SK-MEL-5 (cell line): Measurements from ENCODE around the gene FN1. TPM values are rescaled to one million over a fixed set of nuclear protein-coding genes. Genes with fewer than 3 reads are reported as not detected.
"Not testable (repeated sequence)": the region's sequence is repeated elsewhere in the genome, so short reads cannot be mapped to it uniquely, and the experiment has no call there.

Source experiments
- DNase-seq: peaks from one replicate; pipeline ENCODE4 v3.0.0-alpha.2; 2016; ENCODE audit warnings: low read depth, low spot score
- in situ Hi-C: cut with HindIII; loops from 2 replicates; pipeline ENCODE4 v1.10.0; 2016; ENCODE audit warnings: low sequenced_read_pairs, high pct_unique_total_duplicates, low pct_unique_long_range_greater_than_20kb
- total RNA-seq: library from RNA; depleted of rRNA; stranded (reverse); fragments of >200 nt; shearing (Covaris generic); gene quantifications from 2 replicates; pipeline ENCODE4 v1.2.3, GENCODE V29; 2014

Gene FN1
- total RNA-seq, 1 experiment from 2014 or later: 424 TPM

- no peak for DNase-seq
- in situ Hi-C loops: no loop called here
Observed at GRCh38 chr2:215415820-215416577, 19.9 kb downstream of the FN1 start.

GRCh38 chr2:215415218-215415617 lies 20.6 kb downstream of the FN1 start:
- DNase-seq: no peak
- in situ Hi-C loops: no loop called here

- no peak for DNase-seq
- in situ Hi-C loops: no loop called here
Observed at GRCh38 chr2:215414674-215415073, 21.2 kb downstream of the FN1 start.

DNA sequence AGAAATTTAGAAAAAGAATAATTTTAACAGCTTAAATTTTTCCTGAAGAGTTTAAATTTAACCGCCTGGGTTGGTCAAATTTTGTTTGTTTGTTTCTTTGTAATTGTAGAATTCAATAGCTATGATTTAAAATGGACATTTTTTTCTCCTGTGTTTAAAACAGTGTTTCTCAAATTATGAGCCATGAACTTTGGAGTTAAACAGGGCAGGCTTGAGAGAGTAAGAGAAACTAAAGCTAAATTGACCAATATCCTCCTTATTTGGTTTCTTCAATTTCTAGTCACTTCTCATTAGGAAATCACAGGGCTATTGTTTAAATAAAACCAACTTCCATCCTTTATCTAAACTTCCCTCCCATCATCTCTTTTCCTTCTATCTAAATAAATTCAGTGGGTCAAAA lies 21.9 kb downstream of the FN1 start:
- in situ Hi-C loops: no loop called here
- DNase-seq: no peak

DNA sequence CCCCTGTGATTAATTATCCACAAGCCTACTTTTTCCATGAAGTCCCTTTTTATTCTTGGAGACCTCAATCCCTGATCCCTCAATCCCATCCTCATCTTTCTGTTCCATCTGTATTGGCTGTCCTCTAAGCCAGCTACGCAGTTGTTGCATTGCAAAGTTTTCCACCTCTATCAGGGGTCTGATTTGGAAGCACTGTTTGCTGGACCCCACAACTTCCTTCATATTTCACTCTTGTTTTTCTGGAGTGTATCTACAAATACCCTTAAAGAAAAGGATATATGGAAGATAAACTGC lies 22.4 kb downstream of the FN1 start:
- in situ Hi-C loops: no loop called here
- no peak for DNase-seq

GRCh38 chr2:215411941-215412743 lies 23.7 kb downstream of the FN1 start:
- in situ Hi-C loops: no loop called here
- no peak for DNase-seq

DNA sequence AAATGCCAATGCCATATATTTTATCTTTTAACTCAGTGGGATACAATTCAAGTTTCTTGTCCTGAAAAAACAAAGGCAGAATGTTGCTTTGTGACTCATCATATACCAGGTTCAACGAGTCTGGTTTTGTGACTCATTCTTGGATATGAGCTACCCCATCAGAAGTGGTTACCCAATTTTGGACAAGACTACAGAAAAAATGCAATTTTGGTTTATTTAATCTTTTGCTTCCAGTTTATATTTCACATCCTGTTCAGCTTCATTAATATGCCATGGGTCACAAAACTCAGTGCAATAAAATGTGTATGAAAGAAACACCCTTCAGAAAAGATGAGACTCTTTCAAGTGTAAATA lies 25.0 kb downstream of the FN1 start:
- in situ Hi-C loops: no loop called here
- DNase-seq: no peak

DNA sequence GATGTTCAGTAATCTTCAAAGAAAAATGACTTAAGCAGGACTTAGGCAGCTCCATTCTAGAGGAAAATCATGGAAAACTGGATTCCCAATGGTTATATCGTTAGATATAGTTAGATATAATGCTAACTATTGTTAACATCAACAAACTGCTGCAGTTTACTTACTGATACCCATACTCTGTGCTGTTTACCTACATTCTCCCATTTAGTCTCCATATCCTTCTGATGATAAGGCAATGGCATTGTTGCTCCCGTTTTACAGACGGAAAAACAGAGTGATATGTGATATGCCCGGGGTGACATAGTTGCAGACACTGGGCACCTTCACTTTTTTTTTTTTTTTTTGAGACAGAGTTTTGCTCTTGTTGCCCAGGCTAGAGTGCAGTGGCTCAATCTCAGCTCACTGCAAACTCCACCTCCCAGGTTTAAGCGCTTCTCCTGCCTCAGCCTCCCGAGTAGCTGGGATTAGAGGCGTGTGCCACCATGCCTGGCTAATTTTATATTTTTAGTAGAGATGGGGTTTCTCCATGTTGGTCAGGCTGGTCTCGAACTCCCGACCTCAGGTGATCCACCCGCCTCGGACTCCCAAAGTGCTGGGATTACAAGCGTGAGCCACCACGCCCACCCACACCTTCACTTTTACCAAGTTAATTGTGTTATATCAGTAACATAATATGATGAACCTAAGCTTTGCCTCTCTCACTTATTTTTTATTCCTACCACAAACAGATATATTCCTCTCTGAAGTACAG lies 25.5 kb downstream of the FN1 start:
- in situ Hi-C loops: not testable (repeated sequence)

GRCh38 chr2:215409331-215410127 lies 26.3 kb downstream of the FN1 start:
- in situ Hi-C loops: no loop called here
- DNase-seq: no peak

More for the DNA sequence above, 25.5 kb downstream of the FN1 start:
- DNase-seq: not testable (repeated sequence)

DNA sequence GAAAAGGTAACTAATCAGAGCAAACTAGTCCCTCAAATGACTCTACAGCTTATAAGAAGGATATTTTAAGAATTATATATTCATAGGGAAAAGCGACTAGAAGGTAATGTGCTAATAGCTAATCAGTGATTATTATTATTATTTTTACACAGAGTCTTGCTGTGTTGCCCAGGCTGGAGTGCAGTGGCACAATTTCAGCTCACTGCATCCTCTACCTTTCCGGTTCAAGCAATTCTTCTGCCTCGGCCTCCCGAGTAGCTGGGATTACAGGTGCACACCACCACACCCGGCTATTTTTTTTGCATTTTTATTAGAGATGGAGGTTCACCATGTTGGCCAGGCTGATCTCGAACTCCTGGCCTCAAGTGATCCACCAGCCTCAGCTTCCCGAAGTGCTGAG lies 27.4 kb downstream of the FN1 start:
- in situ Hi-C loops, DNase-seq: not testable (repeated sequence)

GRCh38 chr2:215407590-215408264 lies 28.1 kb downstream of the FN1 start:
- in situ Hi-C loops: no loop called here
- no peak for DNase-seq

DNA sequence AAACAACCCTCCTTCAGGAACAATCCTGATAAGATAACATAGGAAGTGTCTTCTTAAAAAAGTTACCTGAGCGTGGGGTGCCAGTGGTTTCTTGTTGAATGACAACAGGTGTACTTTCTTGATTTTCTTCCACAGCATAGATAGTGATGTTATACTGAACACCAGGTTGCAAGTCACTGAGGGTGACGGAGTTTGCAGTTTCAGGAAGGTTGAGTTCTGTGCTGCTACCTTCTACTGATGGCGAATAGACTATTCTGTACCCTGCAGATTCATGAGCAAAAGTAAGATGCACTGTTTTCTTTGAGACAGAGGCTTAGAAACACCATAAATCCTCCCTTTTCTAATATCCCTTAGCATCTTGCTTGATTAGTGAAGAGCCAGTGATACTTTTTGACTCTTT lies 28.8 kb downstream of the FN1 start:
- in situ Hi-C loops: no loop called here

GRCh38 chr2:215405722-215406581 lies 29.9 kb downstream of the FN1 start:
- no peak for DNase-seq
- in situ Hi-C loops: no loop called here

More for the DNA sequence above, 28.8 kb downstream of the FN1 start:
- DNase-seq: no peak

DNA sequence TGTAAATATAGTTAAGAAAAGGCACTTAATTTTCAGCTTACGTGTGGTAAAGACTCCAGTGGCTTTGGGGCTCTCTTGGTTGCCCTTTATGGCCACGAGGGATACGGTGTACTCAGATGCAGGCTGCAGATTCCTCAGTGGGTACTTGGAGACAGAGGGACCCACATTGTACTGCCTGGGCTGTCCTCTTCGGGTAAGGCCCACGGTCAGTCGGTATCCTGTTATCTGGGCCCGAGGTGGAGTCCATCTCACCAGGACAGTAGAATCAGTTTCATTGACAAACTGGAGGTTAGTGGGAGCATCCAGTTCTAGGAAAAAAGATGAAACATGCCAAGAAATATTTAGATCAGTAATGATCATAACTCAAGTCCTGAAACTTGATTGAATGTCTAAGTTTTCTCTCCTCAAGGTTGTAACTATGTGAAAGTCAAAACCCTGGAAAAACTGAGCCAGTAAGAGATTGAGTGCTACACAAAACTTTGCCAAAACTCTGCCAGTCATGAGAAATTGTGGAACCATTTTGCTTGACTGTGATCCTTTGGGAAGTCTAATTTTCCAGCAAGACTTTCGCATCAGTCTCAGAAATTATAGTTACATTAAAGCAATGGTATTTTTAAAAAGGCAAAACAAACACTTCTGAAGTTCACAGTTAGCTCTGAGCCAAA lies 31.4 kb downstream of the FN1 start:
- DNase-seq: no peak

DNA sequence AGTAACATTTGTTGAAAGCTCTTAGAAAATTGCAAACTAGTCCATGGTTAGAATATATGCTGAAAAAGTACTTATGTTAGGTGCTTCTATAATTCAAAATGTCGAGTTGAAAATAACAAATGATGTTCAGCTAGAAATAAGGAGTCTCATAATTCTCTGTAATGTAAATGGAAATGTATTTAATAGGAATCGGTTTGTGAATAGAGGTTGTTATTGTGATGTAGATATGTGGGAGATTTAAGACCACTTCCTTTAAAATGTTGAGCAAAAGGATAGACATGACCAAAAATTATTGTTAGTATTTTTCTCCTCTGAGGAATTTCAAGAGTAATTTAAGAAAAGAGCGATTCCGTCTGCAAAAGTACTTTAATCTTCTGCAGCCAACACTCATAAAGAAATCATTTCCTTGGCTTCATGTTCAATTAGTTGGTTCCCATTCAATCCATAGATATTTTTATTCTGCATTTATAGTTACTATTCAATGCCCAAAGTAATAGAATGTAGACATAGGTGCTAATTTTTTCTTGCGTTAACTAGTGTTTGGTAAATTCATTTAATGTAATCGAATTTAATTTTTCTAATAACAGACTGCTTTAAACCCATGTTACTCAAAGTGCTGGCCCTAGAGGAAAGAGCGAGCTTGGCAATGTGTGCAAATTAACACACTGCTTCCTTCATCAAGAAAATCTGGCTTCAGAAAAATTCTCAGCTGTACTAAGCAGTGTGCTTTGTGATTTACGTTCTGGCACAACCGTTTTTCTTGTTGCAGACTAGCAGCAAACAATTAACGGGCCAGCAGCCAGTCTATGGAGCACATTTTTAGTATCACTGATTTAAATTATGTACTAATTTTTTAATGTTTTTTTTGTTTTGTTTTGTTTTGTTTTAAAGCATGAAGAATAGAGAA lies 32.2 kb downstream of the FN1 start:
- no peak for DNase-seq
- in situ Hi-C loops: no loop called here

More for the DNA sequence above, 31.4 kb downstream of the FN1 start:
- in situ Hi-C loops: no loop called here
